ENCODE data around the gene PCGF3. TPM values are rescaled to one million over a fixed set of nuclear protein-coding genes. Genes with fewer than 3 reads are reported as not detected.
"Not testable (repeated sequence)": the region's sequence is repeated elsewhere in the genome, so short reads cannot be mapped to it uniquely, and the experiment has no call there.

PCGF3 gene
- total and polyA plus RNA-seq, 2 donors: 30.6 to 93.4 TPM

DNA sequence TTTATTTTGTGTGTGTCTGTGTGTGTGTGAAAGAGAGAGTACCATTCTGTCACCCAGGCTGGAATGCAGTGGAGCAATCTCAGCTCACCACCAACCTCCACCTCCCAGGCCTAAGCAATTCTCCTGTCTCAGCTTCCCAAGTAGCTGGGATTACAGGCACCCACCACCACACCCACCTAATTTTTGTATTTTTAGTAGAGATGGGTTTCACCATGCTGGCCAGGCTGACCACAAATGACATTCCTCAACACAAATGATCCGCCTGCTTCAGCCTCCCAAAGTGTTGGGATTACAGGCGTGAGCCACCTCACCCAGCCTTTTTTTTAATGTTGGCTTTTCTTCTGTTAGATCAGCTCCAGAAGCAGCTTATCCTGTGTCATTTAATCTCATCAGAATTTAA lies 69.9 kb downstream of the PCGF3 start:
- not testable (repeated sequence) for H3K9me3 ChIP-seq (ENCODE audit: control insufficient read depth in 2 of 2, insufficient read depth in 1 of 2, low read length in 1 of 2); H3K27me3 ChIP-seq (ENCODE audit: control insufficient read depth in 2 of 2, insufficient read depth in 1 of 2, low read length in 1 of 2); DNase-seq (ENCODE audit: low read depth in 6 of 9, low spot score in 9 of 9); H3K4me3 ChIP-seq (ENCODE audit: low read length in 2 of 2); H3K27ac ChIP-seq (ENCODE audit: low read depth in 1 of 2, low read length in 1 of 2)
- Histone ChIP-seq H3K4me1 (ENCODE audit: control insufficient read depth in 2 of 2, insufficient read depth in 2 of 2, low read length in 2 of 2) (peaks cover 8 to 11% of the 10 kb centered on the region in 2 donors), H3K36me3 (ENCODE audit: control insufficient read depth in 2 of 2, insufficient read depth in 2 of 2, low read length in 1 of 2) (peaks cover 31 to 55% of the 10 kb centered on the region in 2 donors)
- over 99% methylated on average over 2 of the region's 2 CpGs for WGBS

DNA sequence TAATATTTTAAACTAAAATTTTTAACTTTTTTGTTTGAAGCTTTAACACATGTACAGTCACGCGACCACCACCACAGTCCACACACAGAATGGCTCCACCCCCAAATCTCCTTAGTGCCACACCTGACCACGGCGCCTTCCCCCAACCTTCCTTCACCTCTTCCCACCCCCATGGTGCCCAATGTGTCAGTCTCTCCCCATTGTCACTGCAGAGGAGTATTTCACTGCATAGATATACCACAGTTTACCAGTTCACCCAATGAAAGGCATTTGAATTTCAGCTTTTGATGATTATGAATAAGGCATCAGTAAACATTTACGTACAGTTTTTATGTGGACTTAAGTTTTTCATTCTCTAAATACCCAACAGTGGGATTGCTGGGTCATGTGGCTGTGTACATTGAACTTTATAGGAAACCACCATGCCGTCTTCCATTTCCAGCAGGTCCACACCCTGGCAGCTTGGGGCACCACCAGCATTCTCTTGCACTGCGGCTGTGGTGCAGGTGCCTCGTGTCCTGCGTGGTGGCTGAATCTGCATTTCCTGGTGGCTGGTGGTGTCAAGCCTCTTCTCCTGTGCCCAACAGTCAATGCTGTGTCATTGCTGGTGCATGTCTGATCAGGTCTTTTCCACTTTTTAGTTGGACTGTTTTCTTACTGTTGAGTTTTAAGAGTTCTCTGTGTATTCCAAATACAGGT lies 71.3 kb downstream of the PCGF3 start:
- H3K4me3 ChIP-seq (ENCODE audit: low read length in 2 of 2): no peak overlapping the region
- no peaks in the 10 kb centered on the region for H3K9me3 ChIP-seq (ENCODE audit: control insufficient read depth in 2 of 2, insufficient read depth in 1 of 2, low read length in 1 of 2)
- 98% methylated on average over 9 of the region's 9 CpGs for WGBS
- peaks cover 12 to 14% of the 10 kb centered on the region in 2 donors for H3K4me1 ChIP-seq (ENCODE audit: control insufficient read depth in 2 of 2, insufficient read depth in 2 of 2, low read length in 2 of 2)
- no peak overlapping the region for H3K27ac ChIP-seq (ENCODE audit: low read depth in 1 of 2, low read length in 1 of 2)
- no peak for DNase-seq (ENCODE audit: low read depth in 6 of 9, low spot score in 9 of 9)
- peaks cover 31 to 49% of the 10 kb centered on the region in 2 donors for H3K36me3 ChIP-seq (ENCODE audit: control insufficient read depth in 2 of 2, insufficient read depth in 2 of 2, low read length in 1 of 2)
- no peaks in the 10 kb centered on the region for H3K27me3 ChIP-seq (ENCODE audit: control insufficient read depth in 2 of 2, insufficient read depth in 1 of 2, low read length in 1 of 2)

DNA sequence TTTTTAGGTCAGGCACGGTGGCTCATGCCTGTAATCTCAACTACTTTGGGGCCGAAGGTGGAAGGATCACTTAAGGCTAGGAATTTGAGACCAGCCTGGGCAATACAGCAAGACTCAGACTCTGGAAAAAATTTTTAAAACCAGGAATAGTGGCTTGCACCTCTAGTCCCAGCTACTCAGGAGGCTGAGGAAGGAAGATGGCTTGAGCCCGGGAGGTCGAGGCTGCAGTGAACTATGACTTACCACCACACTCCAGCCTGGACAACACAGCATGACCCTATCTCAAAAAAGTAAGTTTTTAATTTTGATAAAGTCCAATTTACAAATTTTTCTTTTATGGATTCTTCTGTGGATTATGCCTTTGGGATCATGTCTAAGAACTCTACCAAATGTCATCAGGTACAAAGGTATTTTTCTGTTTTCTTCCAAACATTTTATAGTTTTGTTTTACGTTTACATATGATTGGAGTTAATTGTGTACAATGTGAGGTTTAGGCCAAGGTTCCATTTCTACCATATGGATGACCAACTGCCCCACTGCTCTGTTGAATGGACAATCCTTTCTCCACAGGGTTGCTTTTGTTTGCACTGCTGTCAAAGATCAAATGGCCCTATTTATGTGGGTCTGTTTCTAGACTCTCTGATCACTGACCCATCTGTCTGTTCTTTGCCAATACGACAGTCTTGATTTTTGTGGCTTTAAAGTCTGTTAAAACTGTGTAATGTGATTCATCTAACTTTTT lies 72.1 kb downstream of the PCGF3 start:
- Histone ChIP-seq H3K9me3 (ENCODE audit: control insufficient read depth in 2 of 2, insufficient read depth in 1 of 2, low read length in 1 of 2) (no peaks in the 10 kb centered on the region), H3K4me3 (ENCODE audit: low read length in 2 of 2) (no peak overlapping the region), H3K27ac (ENCODE audit: low read depth in 1 of 2, low read length in 1 of 2) (no peak overlapping the region), H3K4me1 (ENCODE audit: control insufficient read depth in 2 of 2, insufficient read depth in 2 of 2, low read length in 2 of 2) (peaks cover 14 to 19% of the 10 kb centered on the region in 2 donors), H3K36me3 (ENCODE audit: control insufficient read depth in 2 of 2, insufficient read depth in 2 of 2, low read length in 1 of 2) (peaks cover 29 to 48% of the 10 kb centered on the region in 2 donors), H3K27me3 (ENCODE audit: control insufficient read depth in 2 of 2, insufficient read depth in 1 of 2, low read length in 1 of 2) (no peaks in the 10 kb centered on the region)
- 88% methylated on average over 6 of the region's 6 CpGs for WGBS
- no peak for DNase-seq (ENCODE audit: low read depth in 6 of 9, low spot score in 9 of 9)

GRCh38 chr4:779555-779954 lies 73.9 kb downstream of the PCGF3 start:
- Histone ChIP-seq H3K27me3 (ENCODE audit: control insufficient read depth in 2 of 2, insufficient read depth in 1 of 2, low read length in 1 of 2) (peaks cover 5 to 17% of the 10 kb centered on the region in 2 donors), H3K27ac (ENCODE audit: low read depth in 1 of 2, low read length in 1 of 2) (no peak overlapping the region), H3K36me3 (ENCODE audit: control insufficient read depth in 2 of 2, insufficient read depth in 2 of 2, low read length in 1 of 2) (peaks cover 22 to 38% of the 10 kb centered on the region in 2 donors), H3K9me3 (ENCODE audit: control insufficient read depth in 2 of 2, insufficient read depth in 1 of 2, low read length in 1 of 2) (peaks cover 0 to 3% of the 10 kb centered on the region in 2 donors), H3K4me1 (ENCODE audit: control insufficient read depth in 2 of 2, insufficient read depth in 2 of 2, low read length in 2 of 2) (peaks cover 14 to 19% of the 10 kb centered on the region in 2 donors), H3K4me3 (ENCODE audit: low read length in 2 of 2) (no peak overlapping the region)
- DNase-seq (ENCODE audit: low read depth in 6 of 9, low spot score in 9 of 9): no peak
- 98% methylated on average over 2 of the region's 2 CpGs for WGBS

DNA sequence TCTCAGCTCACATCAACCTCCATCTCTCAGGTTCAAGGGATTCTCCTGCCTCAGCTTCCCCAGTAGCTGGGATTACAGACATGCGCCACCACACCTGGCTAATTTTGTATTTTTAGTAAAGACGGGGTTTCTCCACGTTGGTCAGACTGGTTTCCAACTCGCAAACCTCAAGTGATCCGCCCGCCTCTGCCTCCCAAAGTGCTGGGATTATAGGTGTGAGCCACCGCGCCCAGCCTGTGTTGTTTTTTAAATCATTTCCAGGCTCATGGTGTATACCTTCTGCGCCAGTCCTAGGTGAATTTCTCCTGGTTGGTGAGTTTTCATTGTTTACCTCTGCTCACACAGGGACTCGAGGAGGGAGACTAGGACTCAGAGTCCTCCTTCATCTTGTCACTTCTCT lies 74.6 kb downstream of the PCGF3 start:
- Histone ChIP-seq H3K36me3 (ENCODE audit: control insufficient read depth in 2 of 2, insufficient read depth in 2 of 2, low read length in 1 of 2) (peaks cover 21 to 34% of the 10 kb centered on the region in 2 donors), H3K4me1 (ENCODE audit: control insufficient read depth in 2 of 2, insufficient read depth in 2 of 2, low read length in 2 of 2) (peaks cover 12 to 23% of the 10 kb centered on the region in 2 donors), H3K4me3 (ENCODE audit: low read length in 2 of 2) (peak overlapping the region; percentile 85 to 98), H3K27me3 (ENCODE audit: control insufficient read depth in 2 of 2, insufficient read depth in 1 of 2, low read length in 1 of 2) (peaks cover 12 to 24% of the 10 kb centered on the region in 2 donors)
- H3K9me3 ChIP-seq (ENCODE audit: control insufficient read depth in 2 of 2, insufficient read depth in 1 of 2, low read length in 1 of 2); H3K27ac ChIP-seq (ENCODE audit: low read depth in 1 of 2, low read length in 1 of 2); DNase-seq (ENCODE audit: low read depth in 6 of 9, low spot score in 9 of 9): not testable (repeated sequence)
- 91% methylated on average over 10 of the region's 10 CpGs for WGBS

DNA sequence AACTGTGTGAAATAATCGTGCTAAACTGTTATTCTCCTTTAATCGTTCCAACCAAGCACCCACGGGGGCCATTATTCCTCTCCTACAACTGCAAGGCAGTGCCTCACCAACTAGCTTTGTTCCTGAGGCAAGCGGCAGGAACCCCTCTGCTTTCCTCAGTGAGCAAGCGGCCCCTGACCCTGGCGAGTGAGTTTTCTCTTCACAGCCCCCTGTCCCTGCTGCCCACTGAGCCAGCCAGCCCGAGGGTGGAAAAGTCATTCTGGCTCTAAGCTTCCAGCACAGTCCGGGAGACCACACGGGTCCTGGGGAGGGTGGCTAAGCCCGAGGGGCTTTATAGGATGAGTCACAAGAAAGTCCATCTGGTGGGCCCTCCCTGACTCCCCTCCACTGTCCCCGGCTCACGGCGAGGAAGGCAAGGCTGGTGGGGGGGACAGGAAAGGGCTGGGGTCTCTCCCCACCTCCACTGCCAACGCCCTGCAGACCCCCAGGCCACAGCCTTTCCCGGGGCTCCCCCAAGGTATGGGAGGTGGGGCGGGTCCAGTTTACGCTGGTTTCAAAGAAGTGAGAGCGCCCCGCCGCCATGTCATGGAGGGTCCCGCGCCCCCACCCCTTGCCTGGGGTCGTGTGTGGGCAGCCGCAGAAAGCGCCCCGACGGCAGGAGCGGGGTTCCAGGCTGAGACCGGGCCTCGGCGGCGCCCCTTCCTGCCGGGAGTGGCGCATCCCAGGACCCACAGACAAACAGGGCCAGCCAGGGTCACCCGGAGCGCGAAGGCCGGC lies 75.3 kb downstream of the PCGF3 start:
- 8% methylated on average over 38 of the region's 38 CpGs for WGBS
- Histone ChIP-seq H3K36me3 (ENCODE audit: control insufficient read depth in 2 of 2, insufficient read depth in 2 of 2, low read length in 1 of 2) (peaks cover 19 to 27% of the 10 kb centered on the region in 2 donors), H3K27ac (ENCODE audit: low read depth in 1 of 2, low read length in 1 of 2) (peak overlapping the region; percentile 84 to 89), H3K9me3 (ENCODE audit: control insufficient read depth in 2 of 2, insufficient read depth in 1 of 2, low read length in 1 of 2) (peaks cover 0 to 7% of the 10 kb centered on the region in 2 donors), H3K27me3 (ENCODE audit: control insufficient read depth in 2 of 2, insufficient read depth in 1 of 2, low read length in 1 of 2) (peaks cover 19 to 31% of the 10 kb centered on the region in 2 donors), H3K4me1 (ENCODE audit: control insufficient read depth in 2 of 2, insufficient read depth in 2 of 2, low read length in 2 of 2) (peaks cover 14 to 29% of the 10 kb centered on the region in 2 donors), H3K4me3 (ENCODE audit: low read length in 2 of 2) (peak overlapping the region; percentile 85 to 98)
- DNase-seq (ENCODE audit: low read depth in 6 of 9, low spot score in 9 of 9): peak in 1 of 9 donors; percentile 37

DNA sequence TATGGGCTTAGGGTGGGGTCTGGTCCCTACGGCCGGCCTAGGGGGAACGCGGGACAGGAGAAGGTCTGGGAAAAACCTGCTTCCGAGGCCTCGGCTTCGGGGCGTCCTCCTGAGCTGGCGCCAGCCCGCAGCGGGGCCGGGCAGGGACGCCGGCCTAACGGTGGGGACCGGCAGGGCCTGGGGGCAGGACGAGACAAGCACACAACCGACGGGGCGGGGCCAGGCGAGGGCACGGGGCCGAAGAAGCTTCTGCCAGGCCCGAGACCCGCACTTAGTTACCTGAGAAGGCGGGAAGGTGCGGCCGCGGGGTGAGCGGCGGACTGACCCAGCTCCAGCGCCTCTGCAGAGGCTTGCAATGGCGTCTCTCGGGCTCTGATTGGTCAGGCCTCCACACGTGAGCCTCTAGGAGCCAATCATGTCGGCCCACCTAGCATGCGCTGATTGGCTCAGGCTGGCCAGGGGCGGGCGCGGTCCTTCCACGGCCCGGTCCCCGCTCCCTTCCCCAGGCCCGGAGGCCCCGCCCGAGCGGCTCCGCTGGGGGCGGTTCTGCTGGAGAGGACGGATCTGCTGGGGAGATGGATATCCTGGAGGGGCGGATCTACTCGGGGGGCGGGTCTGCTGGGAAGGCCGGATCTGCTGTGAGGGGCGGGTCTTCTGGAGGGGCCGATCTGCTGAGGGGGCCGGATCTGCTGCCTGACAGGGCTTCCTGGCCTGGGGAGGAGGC lies 76.0 kb downstream of the PCGF3 start:
- peak; percentile 94 to 99 (median 99) for DNase-seq (ENCODE audit: low read depth in 6 of 9, low spot score in 9 of 9)
- peak overlapping the region; percentile 89 to 90 for H3K27ac ChIP-seq (ENCODE audit: low read depth in 1 of 2, low read length in 1 of 2)
- peak overlapping the region; percentile 85 to 98 for H3K4me3 ChIP-seq (ENCODE audit: low read length in 2 of 2)
- peaks cover 17 to 23% of the 10 kb centered on the region in 2 donors for H3K36me3 ChIP-seq (ENCODE audit: control insufficient read depth in 2 of 2, insufficient read depth in 2 of 2, low read length in 1 of 2)
- peaks cover 26 to 38% of the 10 kb centered on the region in 2 donors for H3K27me3 ChIP-seq (ENCODE audit: control insufficient read depth in 2 of 2, insufficient read depth in 1 of 2, low read length in 1 of 2)
- under 1% methylated on average over 57 of the region's 57 CpGs for WGBS
- peaks cover 0 to 7% of the 10 kb centered on the region in 2 donors for H3K9me3 ChIP-seq (ENCODE audit: control insufficient read depth in 2 of 2, insufficient read depth in 1 of 2, low read length in 1 of 2)
- H3K4me1 ChIP-seq (ENCODE audit: control insufficient read depth in 2 of 2, insufficient read depth in 2 of 2, low read length in 2 of 2): peaks cover 14 to 30% of the 10 kb centered on the region in 2 donors

- peaks cover 0 to 7% of the 10 kb centered on the region in 2 donors for H3K9me3 ChIP-seq (ENCODE audit: control insufficient read depth in 2 of 2, insufficient read depth in 1 of 2, low read length in 1 of 2)
These were observed 79.0 kb downstream of the PCGF3 start for GRCh38 chr4:784401-785331.

More at GRCh38 chr4:784401-785331, 79.0 kb downstream of the PCGF3 start:
- H3K4me3 ChIP-seq (ENCODE audit: low read length in 2 of 2): no peak overlapping the region
- peaks cover 2 to 5% of the 10 kb centered on the region in 2 donors for H3K36me3 ChIP-seq (ENCODE audit: control insufficient read depth in 2 of 2, insufficient read depth in 2 of 2, low read length in 1 of 2)
- H3K27ac ChIP-seq (ENCODE audit: low read depth in 1 of 2, low read length in 1 of 2): no peak overlapping the region
- DNase-seq (ENCODE audit: low read depth in 6 of 9, low spot score in 9 of 9): no peak
- peaks cover 12 to 58% of the 10 kb centered on the region in 2 donors for H3K4me1 ChIP-seq (ENCODE audit: control insufficient read depth in 2 of 2, insufficient read depth in 2 of 2, low read length in 2 of 2)
- H3K27me3 ChIP-seq (ENCODE audit: control insufficient read depth in 2 of 2, insufficient read depth in 1 of 2, low read length in 1 of 2): peaks cover 42 to 68% of the 10 kb centered on the region in 2 donors
- WGBS: 49% methylated on average over 57 of the region's 57 CpGs

Data from thymus (tissue), 11 donors.